ENCODE results near the gene DRC7. TPM values are rescaled to one million over a fixed set of nuclear protein-coding genes. Genes with fewer than 3 reads are reported as not detected.

Gene DRC7
- total and polyA plus RNA-seq, 9 of the 15 experiments (the other 6 are each of a cell fraction or from before 2014, with no cell fraction given), result 0.04 to 0.33 (median 0.12) TPM; not detected in 3

DNA sequence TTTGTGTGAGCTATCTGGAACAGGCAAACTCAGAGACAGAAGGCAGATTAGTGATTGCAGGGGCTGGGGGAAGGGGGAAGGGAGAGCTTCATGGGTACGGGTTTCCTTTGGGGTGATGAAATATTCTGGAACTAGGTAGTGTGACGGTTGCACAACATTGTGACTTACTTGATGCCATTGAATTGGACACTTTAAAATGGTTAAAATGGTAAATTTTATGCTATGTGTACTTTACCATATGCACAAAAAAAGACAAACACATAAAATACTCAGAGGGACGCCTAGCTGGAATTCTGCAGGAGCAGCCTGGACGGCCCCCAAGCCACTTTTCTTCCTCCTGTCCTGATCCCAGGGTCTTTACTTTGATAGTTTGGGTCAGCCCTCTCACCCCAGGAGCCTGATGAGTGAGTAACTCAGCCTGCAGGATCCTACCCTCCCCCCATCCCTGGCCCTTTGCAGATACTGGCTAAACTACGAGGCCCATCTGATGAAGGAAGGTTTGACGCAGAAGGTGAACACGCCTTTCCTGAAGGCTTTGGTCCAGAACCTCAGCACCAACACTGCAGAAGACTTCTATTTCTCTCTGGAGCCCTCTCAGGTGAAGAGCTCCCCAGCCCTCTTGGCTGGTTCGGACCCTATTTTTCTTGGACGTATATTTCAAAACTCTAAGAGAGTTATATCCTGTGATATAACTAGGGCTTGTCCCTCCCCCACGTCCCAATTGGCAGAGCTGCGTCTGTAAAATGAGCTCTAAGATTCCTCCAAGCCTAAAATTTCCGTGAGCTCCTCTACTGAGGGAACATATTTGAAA, 18.7 kb upstream of the DRC7 start (continued):
- TF ChIP-seq, protein P1, sequence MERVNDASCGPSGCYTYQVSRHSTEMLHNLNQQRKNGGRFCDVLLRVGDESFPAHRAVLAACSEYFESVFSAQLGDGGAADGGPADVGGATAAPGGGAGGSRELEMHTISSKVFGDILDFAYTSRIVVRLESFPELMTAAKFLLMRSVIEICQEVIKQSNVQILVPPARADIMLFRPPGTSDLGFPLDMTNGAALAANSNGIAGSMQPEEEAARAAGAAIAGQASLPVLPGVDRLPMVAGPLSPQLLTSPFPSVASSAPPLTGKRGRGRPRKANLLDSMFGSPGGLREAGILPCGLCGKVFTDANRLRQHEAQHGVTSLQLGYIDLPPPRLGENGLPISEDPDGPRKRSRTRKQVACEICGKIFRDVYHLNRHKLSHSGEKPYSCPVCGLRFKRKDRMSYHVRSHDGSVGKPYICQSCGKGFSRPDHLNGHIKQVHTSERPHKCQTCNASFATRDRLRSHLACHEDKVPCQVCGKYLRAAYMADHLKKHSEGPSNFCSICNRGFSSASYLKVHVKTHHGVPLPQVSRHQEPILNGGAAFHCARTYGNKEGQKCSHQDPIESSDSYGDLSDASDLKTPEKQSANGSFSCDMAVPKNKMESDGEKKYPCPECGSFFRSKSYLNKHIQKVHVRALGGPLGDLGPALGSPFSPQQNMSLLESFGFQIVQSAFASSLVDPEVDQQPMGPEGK (CRISPR knock-in tag; IDR thresholded peaks at IDR 0.05; ENCODE audit: borderline replicate concordance), result no peak
- TF ChIP-seq STAT5A (IDR thresholded peaks at IDR 0.05; ENCODE audit: borderline replicate concordance, low read length) (0 out of 2 replicates have a peak, but pooled peaks have one; percentile 17), ZNF561 (CRISPR knock-in tag; conservative IDR thresholded peaks at IDR 0.05) (no peak), SMAD2 (IDR thresholded peaks at IDR 0.05; ENCODE audit: low read depth, low read length) (no peak), PRMT5 (CRISPR knock-in tag; IDR thresholded peaks at IDR 0.05) (no peak), ZNF239 (CRISPR knock-in tag; IDR thresholded peaks at IDR 0.05) (no peak), TAF7 (tag; IDR thresholded peaks at IDR 0.05) (no peak), HMG20B (CRISPR knock-in tag; IDR thresholded peaks at IDR 0.05) (no peak), BRD9 (IDR thresholded peaks at IDR 0.05; ENCODE audit: low read depth, partially characterized antibody) (no peak)
- TF ChIP-seq, protein P2, sequence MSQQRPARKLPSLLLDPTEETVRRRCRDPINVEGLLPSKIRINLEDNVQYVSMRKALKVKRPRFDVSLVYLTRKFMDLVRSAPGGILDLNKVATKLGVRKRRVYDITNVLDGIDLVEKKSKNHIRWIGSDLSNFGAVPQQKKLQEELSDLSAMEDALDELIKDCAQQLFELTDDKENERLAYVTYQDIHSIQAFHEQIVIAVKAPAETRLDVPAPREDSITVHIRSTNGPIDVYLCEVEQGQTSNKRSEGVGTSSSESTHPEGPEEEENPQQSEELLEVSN (IDR thresholded peaks at IDR 0.05; ENCODE audit: borderline replicate concordance in 1 of 2, extremely low read depth in 1 of 2, insufficient read depth in 1 of 2, insufficient read length in 1 of 2, low read depth in 1 of 2, low read length in 1 of 2, poor library complexity in 1 of 2, severe bottlenecking in 1 of 2), result no peak
- TF ChIP-seq, protein P3, sequence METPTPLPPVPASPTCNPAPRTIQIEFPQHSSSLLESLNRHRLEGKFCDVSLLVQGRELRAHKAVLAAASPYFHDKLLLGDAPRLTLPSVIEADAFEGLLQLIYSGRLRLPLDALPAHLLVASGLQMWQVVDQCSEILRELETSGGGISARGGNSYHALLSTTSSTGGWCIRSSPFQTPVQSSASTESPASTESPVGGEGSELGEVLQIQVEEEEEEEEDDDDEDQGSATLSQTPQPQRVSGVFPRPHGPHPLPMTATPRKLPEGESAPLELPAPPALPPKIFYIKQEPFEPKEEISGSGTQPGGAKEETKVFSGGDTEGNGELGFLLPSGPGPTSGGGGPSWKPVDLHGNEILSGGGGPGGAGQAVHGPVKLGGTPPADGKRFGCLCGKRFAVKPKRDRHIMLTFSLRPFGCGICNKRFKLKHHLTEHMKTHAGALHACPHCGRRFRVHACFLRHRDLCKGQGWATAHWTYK (CRISPR knock-in tag; IDR thresholded peaks at IDR 0.05), result no peak
- TF ChIP-seq, protein P4, sequence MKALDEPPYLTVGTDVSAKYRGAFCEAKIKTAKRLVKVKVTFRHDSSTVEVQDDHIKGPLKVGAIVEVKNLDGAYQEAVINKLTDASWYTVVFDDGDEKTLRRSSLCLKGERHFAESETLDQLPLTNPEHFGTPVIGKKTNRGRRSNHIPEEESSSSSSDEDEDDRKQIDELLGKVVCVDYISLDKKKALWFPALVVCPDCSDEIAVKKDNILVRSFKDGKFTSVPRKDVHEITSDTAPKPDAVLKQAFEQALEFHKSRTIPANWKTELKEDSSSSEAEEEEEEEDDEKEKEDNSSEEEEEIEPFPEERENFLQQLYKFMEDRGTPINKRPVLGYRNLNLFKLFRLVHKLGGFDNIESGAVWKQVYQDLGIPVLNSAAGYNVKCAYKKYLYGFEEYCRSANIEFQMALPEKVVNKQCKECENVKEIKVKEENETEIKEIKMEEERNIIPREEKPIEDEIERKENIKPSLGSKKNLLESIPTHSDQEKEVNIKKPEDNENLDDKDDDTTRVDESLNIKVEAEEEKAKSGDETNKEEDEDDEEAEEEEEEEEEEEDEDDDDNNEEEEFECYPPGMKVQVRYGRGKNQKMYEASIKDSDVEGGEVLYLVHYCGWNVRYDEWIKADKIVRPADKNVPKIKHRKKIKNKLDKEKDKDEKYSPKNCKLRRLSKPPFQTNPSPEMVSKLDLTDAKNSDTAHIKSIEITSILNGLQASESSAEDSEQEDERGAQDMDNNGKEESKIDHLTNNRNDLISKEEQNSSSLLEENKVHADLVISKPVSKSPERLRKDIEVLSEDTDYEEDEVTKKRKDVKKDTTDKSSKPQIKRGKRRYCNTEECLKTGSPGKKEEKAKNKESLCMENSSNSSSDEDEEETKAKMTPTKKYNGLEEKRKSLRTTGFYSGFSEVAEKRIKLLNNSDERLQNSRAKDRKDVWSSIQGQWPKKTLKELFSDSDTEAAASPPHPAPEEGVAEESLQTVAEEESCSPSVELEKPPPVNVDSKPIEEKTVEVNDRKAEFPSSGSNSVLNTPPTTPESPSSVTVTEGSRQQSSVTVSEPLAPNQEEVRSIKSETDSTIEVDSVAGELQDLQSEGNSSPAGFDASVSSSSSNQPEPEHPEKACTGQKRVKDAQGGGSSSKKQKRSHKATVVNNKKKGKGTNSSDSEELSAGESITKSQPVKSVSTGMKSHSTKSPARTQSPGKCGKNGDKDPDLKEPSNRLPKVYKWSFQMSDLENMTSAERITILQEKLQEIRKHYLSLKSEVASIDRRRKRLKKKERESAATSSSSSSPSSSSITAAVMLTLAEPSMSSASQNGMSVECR (CRISPR knock-in tag; IDR thresholded peaks at IDR 0.05), result no peak
- TF ChIP-seq, protein P5, sequence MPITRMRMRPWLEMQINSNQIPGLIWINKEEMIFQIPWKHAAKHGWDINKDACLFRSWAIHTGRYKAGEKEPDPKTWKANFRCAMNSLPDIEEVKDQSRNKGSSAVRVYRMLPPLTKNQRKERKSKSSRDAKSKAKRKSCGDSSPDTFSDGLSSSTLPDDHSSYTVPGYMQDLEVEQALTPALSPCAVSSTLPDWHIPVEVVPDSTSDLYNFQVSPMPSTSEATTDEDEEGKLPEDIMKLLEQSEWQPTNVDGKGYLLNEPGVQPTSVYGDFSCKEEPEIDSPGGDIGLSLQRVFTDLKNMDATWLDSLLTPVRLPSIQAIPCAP (CRISPR knock-in tag; IDR thresholded peaks at IDR 0.05; ENCODE audit: borderline replicate concordance), result no peak
- TF ChIP-seq, protein P6, sequence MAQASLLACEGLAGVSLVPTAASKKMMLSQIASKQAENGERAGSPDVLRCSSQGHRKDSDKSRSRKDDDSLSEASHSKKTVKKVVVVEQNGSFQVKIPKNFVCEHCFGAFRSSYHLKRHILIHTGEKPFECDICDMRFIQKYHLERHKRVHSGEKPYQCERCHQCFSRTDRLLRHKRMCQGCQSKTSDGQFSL (CRISPR knock-in tag; IDR thresholded peaks at IDR 0.05), result no peak
- TF ChIP-seq, protein P6 (tag; IDR thresholded peaks at IDR 0.05), result no peak
